AG09319 (cell line): ENCODE measurements around the gene PIM3.

Source experiments
- DNase-seq: peaks from one replicate; pipeline ENCODE4 v3.0.0-alpha.2; 2010; ENCODE audit warnings: low read depth; ENCODE audit errors: extremely low read depth
- TF ChIP-seq, protein P1 (sequence below): IDR thresholded peaks from 2 replicates; pipeline ENCODE4 v1.5.1; 2011; ENCODE audit warnings: low read depth, mild to moderate bottlenecking, inconsistent platforms, low read length, moderate library complexity

The PIM3 gene

DNA sequence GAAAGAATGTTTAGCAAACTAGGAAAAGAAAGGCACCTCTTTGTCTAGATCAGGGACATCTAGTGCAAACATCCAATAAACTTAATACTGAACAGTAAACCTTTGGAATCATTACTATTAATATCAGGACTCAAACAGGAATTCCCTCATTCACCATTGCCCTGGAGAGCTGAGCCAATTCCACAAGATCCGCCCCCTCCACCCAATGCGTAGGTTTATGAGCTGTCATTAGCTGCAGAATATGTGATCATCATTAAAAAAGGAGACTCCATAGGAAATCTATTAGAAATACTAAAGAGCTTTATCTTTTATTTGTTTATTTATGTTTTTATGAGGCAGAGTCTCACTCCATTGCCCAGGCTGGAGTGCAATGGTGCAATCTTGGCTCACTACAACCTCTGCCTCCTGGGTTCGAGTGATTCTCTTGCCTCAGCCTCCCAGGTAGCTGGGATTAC, 46.5 kb downstream of the PIM3 start:
- TF ChIP-seq, protein P1, sequence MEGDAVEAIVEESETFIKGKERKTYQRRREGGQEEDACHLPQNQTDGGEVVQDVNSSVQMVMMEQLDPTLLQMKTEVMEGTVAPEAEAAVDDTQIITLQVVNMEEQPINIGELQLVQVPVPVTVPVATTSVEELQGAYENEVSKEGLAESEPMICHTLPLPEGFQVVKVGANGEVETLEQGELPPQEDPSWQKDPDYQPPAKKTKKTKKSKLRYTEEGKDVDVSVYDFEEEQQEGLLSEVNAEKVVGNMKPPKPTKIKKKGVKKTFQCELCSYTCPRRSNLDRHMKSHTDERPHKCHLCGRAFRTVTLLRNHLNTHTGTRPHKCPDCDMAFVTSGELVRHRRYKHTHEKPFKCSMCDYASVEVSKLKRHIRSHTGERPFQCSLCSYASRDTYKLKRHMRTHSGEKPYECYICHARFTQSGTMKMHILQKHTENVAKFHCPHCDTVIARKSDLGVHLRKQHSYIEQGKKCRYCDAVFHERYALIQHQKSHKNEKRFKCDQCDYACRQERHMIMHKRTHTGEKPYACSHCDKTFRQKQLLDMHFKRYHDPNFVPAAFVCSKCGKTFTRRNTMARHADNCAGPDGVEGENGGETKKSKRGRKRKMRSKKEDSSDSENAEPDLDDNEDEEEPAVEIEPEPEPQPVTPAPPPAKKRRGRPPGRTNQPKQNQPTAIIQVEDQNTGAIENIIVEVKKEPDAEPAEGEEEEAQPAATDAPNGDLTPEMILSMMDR = no peak
- no peak for DNase-seq

DNA sequence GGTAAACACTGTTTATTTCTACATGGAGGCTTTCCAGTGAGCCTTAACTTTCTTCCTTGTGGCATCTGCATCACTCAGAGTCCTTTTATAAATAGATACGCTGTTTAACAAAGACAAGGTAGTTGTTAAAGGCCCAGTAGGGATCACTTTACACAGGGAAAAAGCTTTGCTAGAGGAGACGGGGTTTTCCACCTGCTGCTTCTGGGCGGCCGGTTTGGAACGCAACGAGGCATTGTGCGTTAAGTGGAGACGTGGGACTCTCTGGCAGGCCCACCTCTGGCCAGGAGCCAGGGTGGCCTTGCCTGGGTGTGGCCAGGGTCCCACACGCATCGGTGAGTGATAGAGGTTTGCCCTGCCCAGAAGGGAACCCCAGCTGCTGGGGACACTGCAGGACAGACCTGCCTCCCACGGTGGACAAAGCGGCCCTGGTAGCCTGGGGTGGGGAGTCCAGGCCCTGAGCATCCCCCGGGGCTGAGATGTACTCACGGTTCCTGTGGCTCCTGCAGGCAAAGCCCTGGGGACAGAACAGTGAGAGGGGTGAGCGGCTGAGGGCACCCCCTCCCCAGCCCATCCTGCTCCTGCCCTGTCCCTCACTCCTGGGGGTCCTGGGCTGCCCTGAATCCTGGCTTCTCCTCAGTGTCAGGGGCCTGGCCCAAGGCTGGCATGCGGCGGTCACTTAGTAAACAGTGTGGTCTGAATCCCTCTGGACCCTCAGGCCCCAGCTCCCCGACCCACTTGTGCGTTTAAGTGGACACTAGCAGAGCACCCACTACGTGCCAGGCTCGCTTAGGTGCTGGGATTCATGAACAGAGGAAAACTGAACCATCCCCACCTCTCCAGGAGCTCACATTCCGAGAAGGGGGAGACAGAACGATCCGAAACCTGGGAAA, 47.8 kb downstream of the PIM3 start:
- TF ChIP-seq, protein P1 = no peak
- no peak for DNase-seq

DNA sequence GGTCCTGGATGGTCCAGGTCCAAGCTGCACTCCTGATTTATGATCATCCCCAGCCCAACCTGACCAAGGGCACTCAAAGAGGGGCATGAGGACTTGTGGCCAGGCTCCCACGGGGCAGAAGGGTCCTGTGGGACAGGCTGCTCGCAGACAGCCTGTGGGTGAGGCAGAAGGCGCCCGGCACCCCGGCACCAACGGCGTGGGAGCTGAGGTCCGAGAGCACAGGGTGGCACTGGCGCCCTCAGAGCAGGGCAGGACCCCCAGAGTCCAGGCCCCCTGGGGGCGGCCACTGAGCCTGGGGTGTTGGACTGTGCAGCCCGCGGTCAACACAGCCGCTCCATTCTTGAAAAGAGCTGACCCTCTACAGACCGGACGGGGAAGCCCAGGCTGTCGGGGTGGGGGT, 48.7 kb downstream of the PIM3 start:
- DNase-seq = no peak
- TF ChIP-seq, protein P1 = no peak

DNA sequence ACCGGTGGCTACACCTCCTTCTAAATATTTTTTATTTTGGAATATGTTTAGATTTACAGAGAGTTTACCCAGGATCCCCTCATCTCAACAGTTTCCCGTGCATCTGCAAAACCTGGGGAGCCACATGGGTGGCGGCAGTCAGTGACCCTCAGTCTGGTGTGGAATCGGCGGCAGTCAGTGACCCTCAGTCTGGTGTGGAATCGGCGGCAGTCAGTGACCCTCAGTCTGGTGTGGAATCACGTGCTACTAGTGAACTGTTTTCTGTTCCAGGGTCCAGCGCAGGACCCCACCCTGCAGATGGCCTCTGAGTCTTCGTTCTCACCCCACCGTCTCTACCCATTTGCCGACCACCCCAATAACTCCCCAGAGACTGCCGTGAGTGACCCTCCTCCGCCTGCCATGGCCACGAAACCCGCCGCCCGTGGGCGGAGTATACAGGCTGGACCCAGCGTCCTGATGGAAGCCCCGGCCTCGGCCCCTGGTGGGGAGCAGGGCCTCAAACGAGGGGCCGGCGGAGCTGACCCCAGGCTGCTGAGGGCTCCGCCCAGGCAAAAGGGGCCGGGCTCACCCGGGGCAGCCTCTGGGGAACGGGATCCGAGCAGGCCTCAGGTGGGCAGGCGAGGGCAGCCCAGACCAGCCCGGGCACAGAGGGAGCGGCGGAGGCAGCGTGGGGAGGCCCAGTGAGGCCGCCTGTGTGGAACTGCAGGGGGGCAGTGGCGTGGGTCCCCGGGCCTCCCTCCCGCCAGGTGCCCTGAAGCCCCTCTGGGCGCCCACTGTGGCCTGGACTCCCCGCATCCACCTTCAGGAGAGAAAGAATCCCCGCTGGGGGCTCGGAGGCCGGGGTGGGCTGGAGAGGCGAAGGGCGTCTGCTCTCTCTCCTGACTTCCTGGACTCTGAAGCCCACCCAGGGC, 49.4 kb downstream of the PIM3 start:
- no peak for DNase-seq
- TF ChIP-seq, protein P1 = no peak

DNA sequence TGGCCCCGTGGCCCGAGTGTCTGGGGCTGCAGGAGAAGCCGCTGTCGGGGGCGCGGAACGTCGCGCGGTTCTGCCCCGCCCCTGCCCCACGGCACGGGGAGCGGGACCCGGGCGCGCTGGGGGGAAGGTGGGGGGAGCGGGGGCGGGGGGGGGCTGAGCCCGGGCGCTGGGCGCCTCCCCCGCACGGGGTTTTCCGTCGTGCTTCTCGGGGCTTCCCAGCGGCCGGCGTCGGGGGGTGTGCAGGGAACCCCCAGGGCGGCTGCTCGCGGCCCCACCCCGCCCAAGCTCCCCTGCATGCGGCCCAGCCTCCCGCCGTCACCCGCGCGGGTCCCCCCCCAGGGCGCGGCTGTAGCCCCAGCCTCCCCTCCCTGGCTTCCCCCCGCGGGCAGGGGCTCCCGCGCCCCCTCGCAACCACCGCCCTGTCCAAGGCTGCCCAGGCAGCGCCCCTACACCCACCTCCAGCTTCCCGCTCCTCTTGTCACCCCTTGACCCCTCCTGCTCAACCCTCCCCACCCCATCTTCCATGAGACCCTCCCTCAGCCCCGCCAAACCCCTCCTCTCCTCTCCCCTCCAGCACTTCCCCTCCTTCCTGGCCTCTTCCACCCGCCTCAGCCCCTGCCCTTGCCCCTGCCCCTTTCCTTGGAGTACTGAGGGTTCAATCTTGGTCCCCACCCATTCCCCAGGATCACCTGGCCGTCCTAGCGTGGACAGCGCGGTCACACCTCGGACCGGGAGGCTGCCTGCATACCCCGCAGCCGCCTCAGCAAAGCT, 50.3 kb downstream of the PIM3 start:
- no peak for DNase-seq
- TF ChIP-seq, protein P1 = no peak

DNA sequence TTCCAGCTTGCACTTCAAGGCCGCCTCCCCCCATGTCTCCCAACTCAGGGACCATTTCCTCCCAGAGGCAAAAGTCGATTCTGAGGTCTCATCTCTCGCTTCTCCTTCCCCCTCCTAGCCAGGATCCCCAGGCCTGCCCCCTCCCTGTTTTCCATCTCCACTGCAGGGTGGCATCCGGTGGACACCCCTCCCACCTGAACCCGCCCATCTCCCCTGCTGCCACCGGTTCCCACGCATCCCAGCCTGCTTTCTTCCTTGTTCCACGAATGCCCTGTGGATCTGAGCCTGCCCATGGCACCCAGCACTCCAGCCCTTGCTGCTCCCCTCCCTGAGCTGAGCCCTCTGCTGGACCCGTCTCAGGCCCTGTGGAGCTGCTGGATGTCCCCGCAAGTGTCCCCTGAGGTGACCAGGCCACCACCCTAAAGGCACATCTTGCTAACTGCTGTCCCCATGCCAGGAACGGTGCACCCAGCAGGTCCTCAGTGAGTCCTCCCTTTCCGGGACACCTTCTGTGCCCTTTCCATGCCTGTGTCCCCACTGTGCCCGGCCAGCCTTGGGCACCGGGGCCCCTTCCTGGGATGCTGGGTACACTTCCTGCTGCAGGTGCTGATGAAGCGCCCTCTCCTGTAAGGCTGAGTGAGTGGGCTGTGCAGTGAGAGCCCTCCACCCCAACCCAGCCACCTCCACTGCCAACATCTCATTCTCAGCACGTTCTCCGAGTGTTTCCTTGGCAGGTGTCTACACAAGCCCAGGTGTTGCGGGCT, 51.1 kb downstream of the PIM3 start:
- TF ChIP-seq, protein P1 = no peak
- no peak for DNase-seq
